Measurements from ENCODE around the gene SMAD2.
A peak's percentile ranks its signal among the peaks of the same experiment; 100 is the strongest.

The SMAD2 gene

GRCh38 chr18:47944972-47945852, 14.8 kb upstream of the SMAD2 start:
- Histone ChIP-seq H3K18ac (ENCODE audit: low read depth in 1 of 2, low read length in 2 of 2) (no peak overlapping the region), H3K4ac (ENCODE audit: low read depth in 1 of 2, low read length in 2 of 2) (no peak overlapping the region), H2AFZ (ENCODE audit: low read depth, low read length) (no peak overlapping the region), H2BK15ac (ENCODE audit: low read depth, poor library complexity, severe bottlenecking) (no peak overlapping the region), H2AK5ac (ENCODE audit: low read length, severe bottlenecking) (no peak overlapping the region), H3K4me2 (ENCODE audit: low read length, poor library complexity, severe bottlenecking) (no peak overlapping the region), H3K4me3 (ENCODE audit: insufficient read depth in 1 of 2, low read depth in 1 of 2, low read length in 2 of 2) (no peak overlapping the region), H3K9me3 (ENCODE audit: control insufficient read depth, low read length) (no peaks in the 10 kb centered on the region), H4K8ac (ENCODE audit: low read length) (no peak overlapping the region), H3K9ac (ENCODE audit: low read length) (no peak overlapping the region), H3K4me1 (ENCODE audit: control insufficient read depth, insufficient read depth, low read depth, low read length) (no peaks in the 10 kb centered on the region), H4K91ac (ENCODE audit: low read length) (no peak overlapping the region), H2BK120ac (ENCODE audit: low read depth, low read length) (no peak overlapping the region), H3K36me3 (ENCODE audit: control insufficient read depth in 1 of 2, insufficient read depth in 2 of 2, low read depth in 1 of 2, low read length in 2 of 2) (no peaks in the 10 kb centered on the region), H3K27ac (ENCODE audit: low read length, poor library complexity, severe bottlenecking) (no peak overlapping the region), H2BK5ac (ENCODE audit: low read depth, low read length, poor library complexity, severe bottlenecking) (no peak overlapping the region), H3K27me3 (ENCODE audit: control insufficient read depth in 1 of 2, insufficient read depth in 1 of 2, low read length in 2 of 2) (peaks cover 0 to 5% of the 10 kb centered on the region in 2 experiments), H2BK12ac (ENCODE audit: low read length in 2 of 2) (no peak overlapping the region), H3K23ac (ENCODE audit: low read length in 2 of 2) (no peak overlapping the region), H3K14ac (ENCODE audit: low read length in 2 of 2) (no peak overlapping the region), H3K79me1 (replicated peaks; ENCODE audit: low read length, poor library complexity, severe bottlenecking) (no peaks in the 10 kb centered on the region)
- DNase-seq: peak; percentile 25
- 78% methylated on average over 2 of the region's 6 CpGs for WGBS

- Histone ChIP-seq H2BK12ac (ENCODE audit: low read length in 2 of 2) (no peak overlapping the region), H3K4me3 (ENCODE audit: insufficient read depth in 1 of 2, low read depth in 1 of 2, low read length in 2 of 2) (no peak overlapping the region), H3K27me3 (ENCODE audit: control insufficient read depth in 1 of 2, insufficient read depth in 1 of 2, low read length in 2 of 2) (peaks cover 4 to 12% of the 10 kb centered on the region in 2 experiments), H2BK5ac (ENCODE audit: low read depth, low read length, poor library complexity, severe bottlenecking) (no peak overlapping the region), H3K4ac (ENCODE audit: low read depth in 1 of 2, low read length in 2 of 2) (no peak overlapping the region), H2AK5ac (ENCODE audit: low read length, severe bottlenecking) (no peak overlapping the region), H3K14ac (ENCODE audit: low read length in 2 of 2) (no peak overlapping the region), H4K8ac (ENCODE audit: low read length) (no peak overlapping the region), H3K79me1 (replicated peaks; ENCODE audit: low read length, poor library complexity, severe bottlenecking) (no peaks in the 10 kb centered on the region), H3K4me1 (ENCODE audit: control insufficient read depth, insufficient read depth, low read depth, low read length) (no peaks in the 10 kb centered on the region), H2BK120ac (ENCODE audit: low read depth, low read length) (no peak overlapping the region), H3K36me3 (ENCODE audit: control insufficient read depth in 1 of 2, insufficient read depth in 2 of 2, low read depth in 1 of 2, low read length in 2 of 2) (no peaks in the 10 kb centered on the region), H3K4me2 (ENCODE audit: low read length, poor library complexity, severe bottlenecking) (no peak overlapping the region), H3K9ac (ENCODE audit: low read length) (no peak overlapping the region), H3K9me3 (ENCODE audit: control insufficient read depth, low read length) (no peaks in the 10 kb centered on the region), H3K27ac (ENCODE audit: low read length, poor library complexity, severe bottlenecking) (no peak overlapping the region), H4K91ac (ENCODE audit: low read length) (no peak overlapping the region), H3K18ac (ENCODE audit: low read depth in 1 of 2, low read length in 2 of 2) (no peak overlapping the region), H3K23ac (ENCODE audit: low read length in 2 of 2) (no peak overlapping the region), H2AFZ (ENCODE audit: low read depth, low read length) (no peak overlapping the region), H2BK15ac (ENCODE audit: low read depth, poor library complexity, severe bottlenecking) (no peak overlapping the region)
- 100% methylated on average over 1 of the region's 1 CpG for WGBS
- no peak for DNase-seq
Measured at GRCh38 chr18:47936952-47937351, 6.5 kb upstream of the SMAD2 start.

- Histone ChIP-seq H3K79me1 (replicated peaks; ENCODE audit: low read length, poor library complexity, severe bottlenecking) (no peaks in the 10 kb centered on the region), H2BK120ac (ENCODE audit: low read depth, low read length) (no peak overlapping the region), H2BK15ac (ENCODE audit: low read depth, poor library complexity, severe bottlenecking) (no peak overlapping the region), H3K23ac (ENCODE audit: low read length in 2 of 2) (no peak overlapping the region), H3K9ac (ENCODE audit: low read length) (no peak overlapping the region), H2BK12ac (ENCODE audit: low read length in 2 of 2) (no peak overlapping the region), H4K91ac (ENCODE audit: low read length) (no peak overlapping the region), H2AFZ (ENCODE audit: low read depth, low read length) (no peak overlapping the region), H3K4me3 (ENCODE audit: insufficient read depth in 1 of 2, low read depth in 1 of 2, low read length in 2 of 2) (no peak overlapping the region), H3K18ac (ENCODE audit: low read depth in 1 of 2, low read length in 2 of 2) (no peak overlapping the region), H3K14ac (ENCODE audit: low read length in 2 of 2) (no peak overlapping the region), H3K4ac (ENCODE audit: low read depth in 1 of 2, low read length in 2 of 2) (no peak overlapping the region), H2BK5ac (ENCODE audit: low read depth, low read length, poor library complexity, severe bottlenecking) (no peak overlapping the region), H3K4me1 (ENCODE audit: control insufficient read depth, insufficient read depth, low read depth, low read length) (peaks cover 1% of the 10 kb centered on the region), H3K36me3 (ENCODE audit: control insufficient read depth in 1 of 2, insufficient read depth in 2 of 2, low read depth in 1 of 2, low read length in 2 of 2) (no peaks in the 10 kb centered on the region), H3K27ac (ENCODE audit: low read length, poor library complexity, severe bottlenecking) (no peak overlapping the region), H2AK5ac (ENCODE audit: low read length, severe bottlenecking) (no peak overlapping the region), H4K8ac (ENCODE audit: low read length) (no peak overlapping the region), H3K9me3 (ENCODE audit: control insufficient read depth, low read length) (no peaks in the 10 kb centered on the region), H3K27me3 (ENCODE audit: control insufficient read depth in 1 of 2, insufficient read depth in 1 of 2, low read length in 2 of 2) (peaks cover 4 to 12% of the 10 kb centered on the region in 2 experiments), H3K4me2 (ENCODE audit: low read length, poor library complexity, severe bottlenecking) (no peak overlapping the region)
- DNase-seq: no peak
- WGBS: 89% methylated on average over 1 of the region's 1 CpG
Measured at GRCh38 chr18:47935321-47936055, 5.0 kb upstream of the SMAD2 start.

- Histone ChIP-seq H3K79me1 (replicated peaks; ENCODE audit: low read length, poor library complexity, severe bottlenecking) (no peaks in the 10 kb centered on the region), H3K9ac (ENCODE audit: low read length) (no peak overlapping the region), H3K4ac (ENCODE audit: low read depth in 1 of 2, low read length in 2 of 2) (no peak overlapping the region), H2BK120ac (ENCODE audit: low read depth, low read length) (no peak overlapping the region), H2BK5ac (ENCODE audit: low read depth, low read length, poor library complexity, severe bottlenecking) (no peak overlapping the region), H4K8ac (ENCODE audit: low read length) (no peak overlapping the region), H4K91ac (ENCODE audit: low read length) (no peak overlapping the region), H3K23ac (ENCODE audit: low read length in 2 of 2) (no peak overlapping the region), H3K36me3 (ENCODE audit: control insufficient read depth in 1 of 2, insufficient read depth in 2 of 2, low read depth in 1 of 2, low read length in 2 of 2) (no peaks in the 10 kb centered on the region), H2AK5ac (ENCODE audit: low read length, severe bottlenecking) (no peak overlapping the region), H3K27me3 (ENCODE audit: control insufficient read depth in 1 of 2, insufficient read depth in 1 of 2, low read length in 2 of 2) (no peaks in the 10 kb centered on the region), H3K4me2 (ENCODE audit: low read length, poor library complexity, severe bottlenecking) (no peak overlapping the region), H3K4me1 (ENCODE audit: control insufficient read depth, insufficient read depth, low read depth, low read length) (peaks cover 1% of the 10 kb centered on the region), H3K27ac (ENCODE audit: low read length, poor library complexity, severe bottlenecking) (no peak overlapping the region), H3K9me3 (ENCODE audit: control insufficient read depth, low read length) (no peaks in the 10 kb centered on the region), H3K4me3 (ENCODE audit: insufficient read depth in 1 of 2, low read depth in 1 of 2, low read length in 2 of 2) (no peak overlapping the region), H3K18ac (ENCODE audit: low read depth in 1 of 2, low read length in 2 of 2) (no peak overlapping the region), H2BK12ac (ENCODE audit: low read length in 2 of 2) (no peak overlapping the region), H3K14ac (ENCODE audit: low read length in 2 of 2) (no peak overlapping the region), H2BK15ac (ENCODE audit: low read depth, poor library complexity, severe bottlenecking) (no peak overlapping the region), H2AFZ (ENCODE audit: low read depth, low read length) (no peak overlapping the region)
- WGBS: 94% methylated on average over 3 of the region's 4 CpGs
- no peak for DNase-seq
Measured at GRCh38 chr18:47932603-47933002, 2.1 kb upstream of the SMAD2 start.
